HepG2 (cell line): ENCODE results near the gene RHOXF2. TPM values are rescaled to one million over a fixed set of nuclear protein-coding genes. Genes with fewer than 3 reads are reported as not detected.

Experiments used
- polyA plus RNA-seq, 8 experiments: library from polyadenylated mRNA; depleted of rRNA in 3 of 8; stranded (reverse) in 7 of 8; unstranded in 1 of 8; fragments of >200 nt; fragmentation: Illumina TruSeq in 4 of 8; extraction: Trizol in 4 of 8; gene quantifications; 2 replicates each; pipeline versions ENCODE4 v1.2.1 to v1.2.3, GENCODE V29; 2011 to 2016; ENCODE audit warnings: low read depth in 4 of 8, missing spikeins in 1 of 8, mixed read lengths in 1 of 8; ENCODE audit not compliant: insufficient read depth in 1 of 8
- total RNA-seq, 5 experiments: library from RNA; depleted of rRNA; stranded (reverse); fragments of >200 nt; fragmentation: Illumina TruSeq; extraction: Trizol; gene quantifications; 2 replicates each; pipeline ENCODE4 v1.2.3, GENCODE V29; 2016; ENCODE audit warnings: low read depth in 1 of 5
- TF ChIP-seq, protein P1 (sequence below): sonication (generic); formaldehyde crosslinking; IDR thresholded peaks from 2 replicates; pipeline ENCODE4 v1.9.0; 2021; ENCODE audit warnings: mild to moderate bottlenecking, missing genetic modification reagents
- TF ChIP-seq, protein P2 (sequence below): sonication (generic); formaldehyde crosslinking; IDR thresholded peaks from 2 replicates; pipeline ENCODE4 v1.4.0; 2020; ENCODE audit warnings: missing genetic modification reagents, borderline replicate concordance
- TF ChIP-seq, protein P3 (sequence below): IDR thresholded peaks from 2 replicates; pipeline ENCODE4 v1.6.1; 2016

The RHOXF2 gene
- total and polyA plus RNA-seq, 2 of the 13 experiments (the other 11 are each of a cell fraction or from before 2014, with no cell fraction given) = not detected

DNA sequence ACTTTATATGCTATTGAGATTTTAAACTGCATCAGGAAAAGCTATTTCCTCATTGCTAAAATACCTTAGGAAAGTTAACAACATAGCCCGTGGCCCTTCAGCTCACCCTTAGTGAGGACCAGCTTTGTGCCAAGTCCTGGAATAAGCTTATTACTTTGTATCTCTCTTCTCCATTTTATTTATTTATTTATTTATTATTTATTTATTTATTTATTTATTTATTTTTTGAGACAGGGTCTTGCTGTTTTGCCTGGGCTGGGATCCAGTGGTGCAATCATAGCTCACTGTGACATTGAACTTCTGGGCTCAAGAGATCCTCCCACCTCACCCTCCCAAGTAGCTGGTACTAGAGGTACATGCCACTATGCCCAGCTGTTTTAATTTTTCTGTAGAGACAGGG lies 49.0 kb upstream of the RHOXF2 start (continued):
- TF ChIP-seq, protein P1, sequence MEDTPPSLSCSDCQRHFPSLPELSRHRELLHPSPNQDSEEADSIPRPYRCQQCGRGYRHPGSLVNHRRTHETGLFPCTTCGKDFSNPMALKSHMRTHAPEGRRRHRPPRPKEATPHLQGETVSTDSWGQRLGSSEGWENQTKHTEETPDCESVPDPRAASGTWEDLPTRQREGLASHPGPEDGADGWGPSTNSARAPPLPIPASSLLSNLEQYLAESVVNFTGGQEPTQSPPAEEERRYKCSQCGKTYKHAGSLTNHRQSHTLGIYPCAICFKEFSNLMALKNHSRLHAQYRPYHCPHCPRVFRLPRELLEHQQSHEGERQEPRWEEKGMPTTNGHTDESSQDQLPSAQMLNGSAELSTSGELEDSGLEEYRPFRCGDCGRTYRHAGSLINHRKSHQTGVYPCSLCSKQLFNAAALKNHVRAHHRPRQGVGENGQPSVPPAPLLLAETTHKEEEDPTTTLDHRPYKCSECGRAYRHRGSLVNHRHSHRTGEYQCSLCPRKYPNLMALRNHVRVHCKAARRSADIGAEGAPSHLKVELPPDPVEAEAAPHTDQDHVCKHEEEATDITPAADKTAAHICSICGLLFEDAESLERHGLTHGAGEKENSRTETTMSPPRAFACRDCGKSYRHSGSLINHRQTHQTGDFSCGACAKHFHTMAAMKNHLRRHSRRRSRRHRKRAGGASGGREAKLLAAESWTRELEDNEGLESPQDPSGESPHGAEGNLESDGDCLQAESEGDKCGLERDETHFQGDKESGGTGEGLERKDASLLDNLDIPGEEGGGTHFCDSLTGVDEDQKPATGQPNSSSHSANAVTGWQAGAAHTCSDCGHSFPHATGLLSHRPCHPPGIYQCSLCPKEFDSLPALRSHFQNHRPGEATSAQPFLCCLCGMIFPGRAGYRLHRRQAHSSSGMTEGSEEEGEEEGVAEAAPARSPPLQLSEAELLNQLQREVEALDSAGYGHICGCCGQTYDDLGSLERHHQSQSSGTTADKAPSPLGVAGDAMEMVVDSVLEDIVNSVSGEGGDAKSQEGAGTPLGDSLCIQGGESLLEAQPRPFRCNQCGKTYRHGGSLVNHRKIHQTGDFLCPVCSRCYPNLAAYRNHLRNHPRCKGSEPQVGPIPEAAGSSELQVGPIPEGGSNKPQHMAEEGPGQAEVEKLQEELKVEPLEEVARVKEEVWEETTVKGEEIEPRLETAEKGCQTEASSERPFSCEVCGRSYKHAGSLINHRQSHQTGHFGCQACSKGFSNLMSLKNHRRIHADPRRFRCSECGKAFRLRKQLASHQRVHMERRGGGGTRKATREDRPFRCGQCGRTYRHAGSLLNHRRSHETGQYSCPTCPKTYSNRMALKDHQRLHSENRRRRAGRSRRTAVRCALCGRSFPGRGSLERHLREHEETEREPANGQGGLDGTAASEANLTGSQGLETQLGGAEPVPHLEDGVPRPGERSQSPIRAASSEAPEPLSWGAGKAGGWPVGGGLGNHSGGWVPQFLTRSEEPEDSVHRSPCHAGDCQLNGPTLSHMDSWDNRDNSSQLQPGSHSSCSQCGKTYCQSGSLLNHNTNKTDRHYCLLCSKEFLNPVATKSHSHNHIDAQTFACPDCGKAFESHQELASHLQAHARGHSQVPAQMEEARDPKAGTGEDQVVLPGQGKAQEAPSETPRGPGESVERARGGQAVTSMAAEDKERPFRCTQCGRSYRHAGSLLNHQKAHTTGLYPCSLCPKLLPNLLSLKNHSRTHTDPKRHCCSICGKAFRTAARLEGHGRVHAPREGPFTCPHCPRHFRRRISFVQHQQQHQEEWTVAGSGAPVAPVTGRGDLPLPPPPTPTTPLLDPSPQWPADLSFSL (CRISPR knock-in tag) = no peak
- TF ChIP-seq, protein P2, sequence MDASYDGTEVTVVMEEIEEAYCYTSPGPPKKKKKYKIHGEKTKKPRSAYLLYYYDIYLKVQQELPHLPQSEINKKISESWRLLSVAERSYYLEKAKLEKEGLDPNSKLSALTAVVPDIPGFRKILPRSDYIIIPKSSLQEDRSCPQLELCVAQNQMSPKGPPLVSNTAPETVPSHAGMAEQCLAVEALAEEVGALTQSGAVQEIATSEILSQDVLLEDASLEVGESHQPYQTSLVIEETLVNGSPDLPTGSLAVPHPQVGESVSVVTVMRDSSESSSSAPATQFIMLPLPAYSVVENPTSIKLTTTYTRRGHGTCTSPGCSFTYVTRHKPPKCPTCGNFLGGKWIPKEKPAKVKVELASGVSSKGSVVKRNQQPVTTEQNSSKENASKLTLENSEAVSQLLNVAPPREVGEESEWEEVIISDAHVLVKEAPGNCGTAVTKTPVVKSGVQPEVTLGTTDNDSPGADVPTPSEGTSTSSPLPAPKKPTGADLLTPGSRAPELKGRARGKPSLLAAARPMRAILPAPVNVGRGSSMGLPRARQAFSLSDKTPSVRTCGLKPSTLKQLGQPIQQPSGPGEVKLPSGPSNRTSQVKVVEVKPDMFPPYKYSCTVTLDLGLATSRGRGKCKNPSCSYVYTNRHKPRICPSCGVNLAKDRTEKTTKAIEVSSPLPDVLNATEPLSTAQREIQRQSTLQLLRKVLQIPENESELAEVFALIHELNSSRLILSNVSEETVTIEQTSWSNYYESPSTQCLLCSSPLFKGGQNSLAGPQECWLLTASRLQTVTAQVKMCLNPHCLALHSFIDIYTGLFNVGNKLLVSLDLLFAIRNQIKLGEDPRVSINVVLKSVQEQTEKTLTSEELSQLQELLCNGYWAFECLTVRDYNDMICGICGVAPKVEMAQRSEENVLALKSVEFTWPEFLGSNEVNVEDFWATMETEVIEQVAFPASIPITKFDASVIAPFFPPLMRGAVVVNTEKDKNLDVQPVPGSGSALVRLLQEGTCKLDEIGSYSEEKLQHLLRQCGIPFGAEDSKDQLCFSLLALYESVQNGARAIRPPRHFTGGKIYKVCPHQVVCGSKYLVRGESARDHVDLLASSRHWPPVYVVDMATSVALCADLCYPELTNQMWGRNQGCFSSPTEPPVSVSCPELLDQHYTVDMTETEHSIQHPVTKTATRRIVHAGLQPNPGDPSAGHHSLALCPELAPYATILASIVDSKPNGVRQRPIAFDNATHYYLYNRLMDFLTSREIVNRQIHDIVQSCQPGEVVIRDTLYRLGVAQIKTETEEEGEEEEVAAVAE = no peak
- TF ChIP-seq, protein P3, sequence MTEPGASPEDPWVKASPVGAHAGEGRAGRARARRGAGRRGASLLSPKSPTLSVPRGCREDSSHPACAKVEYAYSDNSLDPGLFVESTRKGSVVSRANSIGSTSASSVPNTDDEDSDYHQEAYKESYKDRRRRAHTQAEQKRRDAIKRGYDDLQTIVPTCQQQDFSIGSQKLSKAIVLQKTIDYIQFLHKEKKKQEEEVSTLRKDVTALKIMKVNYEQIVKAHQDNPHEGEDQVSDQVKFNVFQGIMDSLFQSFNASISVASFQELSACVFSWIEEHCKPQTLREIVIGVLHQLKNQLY (CRISPR knock-in tag) = no peak
